ENCODE data around the gene RING1. TPM values are rescaled to one million over a fixed set of nuclear protein-coding genes. Genes with fewer than 3 reads are reported as not detected.

Gene RING1
- total RNA-seq, 1 experiment from 2014 or later: 45.9 TPM

DNA sequence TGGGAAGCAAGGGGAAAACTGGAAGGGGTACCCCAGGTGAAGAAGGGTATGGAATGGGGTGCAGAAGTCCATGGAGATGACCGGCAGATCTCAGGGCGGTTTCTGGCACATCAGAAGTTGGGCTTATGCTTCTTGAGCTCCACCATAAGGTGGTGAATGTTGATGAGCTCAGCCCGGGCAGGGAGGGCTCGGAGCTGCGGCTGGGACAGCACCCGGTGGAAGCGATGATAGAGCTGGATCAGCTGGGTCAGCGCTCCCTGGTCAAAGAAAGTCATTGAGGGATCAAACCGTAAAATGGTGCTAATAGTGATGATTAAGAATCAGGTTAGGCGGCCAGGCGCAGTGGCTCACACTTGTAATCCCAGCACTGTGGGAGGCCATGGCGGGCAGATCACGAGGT lies 42.4 kb downstream of the RING1 start:
- no peak for ATAC-seq
- ChIA-PET CTCF (no interaction called here), POLR2A (interaction anchor here (0.8 to 4.0 kb wide), 3 partner anchors 8 to 21 kb away, joined by 4 to 24 read pairs (median 19); partner anchors contain the start of genes RPS18 and VPS52), RAD21 (ENCODE audit: low non-redundant PET in 1 of 2, low total read pairs in 2 of 2, uncharacterized antibody in 2 of 2, unreplicated experiment in 2 of 2) (no interaction called here)
- Histone ChIP-seq H3K4me1 (ENCODE audit: control insufficient read depth in 1 of 2, insufficient read depth in 2 of 2, low read length in 2 of 2) (peaks cover 20 to 45% of the 10 kb centered on the region in 2 experiments), H2AFZ (ENCODE audit: low read depth, low read length, poor library complexity, severe bottlenecking) (no peak overlapping the region), H3K27me3 (ENCODE audit: insufficient read depth, low read length) (no peaks in the 10 kb centered on the region), H4K20me1 (ENCODE audit: insufficient read depth) (no peaks in the 10 kb centered on the region), H3K36me3 (ENCODE audit: control insufficient read depth in 1 of 2, insufficient read depth in 2 of 2, low read length in 2 of 2) (no peaks in the 10 kb centered on the region), H3K4me2 (ENCODE audit: low read length) (peak overlapping the region; percentile 99), H3K4me3 (replicated peaks in 1 of 2; ENCODE audit: low read depth in 1 of 2, low read length in 2 of 2) (peak overlapping the region; percentile 74 to 85; a peak in 3 of 4 replicates), H3K27ac (ENCODE audit: low read depth, low read length) (peak overlapping the region; percentile 90), H3K79me2 (ENCODE audit: insufficient read depth, low read length) (no peaks in the 10 kb centered on the region), H3K9ac (ENCODE audit: low read length) (peak overlapping the region; percentile 88), H3K9me2 (ENCODE audit: insufficient read depth) (no peaks in the 10 kb centered on the region), H3K9me3 (ENCODE audit: control insufficient read depth in 1 of 2, insufficient read depth in 1 of 2, low read depth in 1 of 2, low read length in 2 of 2) (no peaks in the 10 kb centered on the region)
- intact Hi-C loops (cut with micrococcal nuclease): no loop called here
- DNase-seq (ENCODE audit: low read depth, low spot score): no peak
- TF ChIP-seq POLR2A (IDR thresholded peaks at IDR 0.05; ENCODE audit: borderline replicate concordance, extremely low read depth, insufficient read depth, insufficient read length) (no peak), JUND (IDR thresholded peaks at IDR 0.05) (no peak), EZH2 (IDR thresholded peaks at IDR 0.05) (no peak), CEBPB (IDR thresholded peaks at IDR 0.05; ENCODE audit: low read depth) (no peak), ZNF274 (IDR thresholded peaks at IDR 0.05; ENCODE audit: low read depth, low read length) (no peak), YY1 (IDR thresholded peaks at IDR 0.05; ENCODE audit: extremely low read depth, insufficient replicate concordance, low read depth, low read length) (no peak), POLR2AphosphoS5 (IDR thresholded peaks at IDR 0.05; ENCODE audit: low read depth, low read length) (no peak), RAD21 (IDR thresholded peaks at IDR 0.05; ENCODE audit: low read depth) (no peak), FOSL1 (IDR thresholded peaks at IDR 0.05; ENCODE audit: low read depth) (no peak), ELF1 (IDR thresholded peaks at IDR 0.05; ENCODE audit: borderline replicate concordance, low read depth) (no peak), CBX3 (IDR thresholded peaks at IDR 0.05; ENCODE audit: low read depth) (no peak), SP1 (IDR thresholded peaks at IDR 0.05; ENCODE audit: low read depth) (no peak)
- TF ChIP-seq, protein P1, sequence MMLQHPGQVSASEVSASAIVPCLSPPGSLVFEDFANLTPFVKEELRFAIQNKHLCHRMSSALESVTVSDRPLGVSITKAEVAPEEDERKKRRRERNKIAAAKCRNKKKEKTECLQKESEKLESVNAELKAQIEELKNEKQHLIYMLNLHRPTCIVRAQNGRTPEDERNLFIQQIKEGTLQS (IDR thresholded peaks at IDR 0.05): no peak
- TF ChIP-seq, protein P2, sequence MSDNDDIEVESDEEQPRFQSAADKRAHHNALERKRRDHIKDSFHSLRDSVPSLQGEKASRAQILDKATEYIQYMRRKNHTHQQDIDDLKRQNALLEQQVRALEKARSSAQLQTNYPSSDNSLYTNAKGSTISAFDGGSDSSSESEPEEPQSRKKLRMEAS (IDR thresholded peaks at IDR 0.05): no peak
- TF ChIP-seq, protein P3, sequence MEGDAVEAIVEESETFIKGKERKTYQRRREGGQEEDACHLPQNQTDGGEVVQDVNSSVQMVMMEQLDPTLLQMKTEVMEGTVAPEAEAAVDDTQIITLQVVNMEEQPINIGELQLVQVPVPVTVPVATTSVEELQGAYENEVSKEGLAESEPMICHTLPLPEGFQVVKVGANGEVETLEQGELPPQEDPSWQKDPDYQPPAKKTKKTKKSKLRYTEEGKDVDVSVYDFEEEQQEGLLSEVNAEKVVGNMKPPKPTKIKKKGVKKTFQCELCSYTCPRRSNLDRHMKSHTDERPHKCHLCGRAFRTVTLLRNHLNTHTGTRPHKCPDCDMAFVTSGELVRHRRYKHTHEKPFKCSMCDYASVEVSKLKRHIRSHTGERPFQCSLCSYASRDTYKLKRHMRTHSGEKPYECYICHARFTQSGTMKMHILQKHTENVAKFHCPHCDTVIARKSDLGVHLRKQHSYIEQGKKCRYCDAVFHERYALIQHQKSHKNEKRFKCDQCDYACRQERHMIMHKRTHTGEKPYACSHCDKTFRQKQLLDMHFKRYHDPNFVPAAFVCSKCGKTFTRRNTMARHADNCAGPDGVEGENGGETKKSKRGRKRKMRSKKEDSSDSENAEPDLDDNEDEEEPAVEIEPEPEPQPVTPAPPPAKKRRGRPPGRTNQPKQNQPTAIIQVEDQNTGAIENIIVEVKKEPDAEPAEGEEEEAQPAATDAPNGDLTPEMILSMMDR (IDR thresholded peaks at IDR 0.05 in 2 of 3, conservative IDR thresholded peaks at IDR 0.05 in 1 of 3; ENCODE audit: borderline replicate concordance in 1 of 3, insufficient read depth in 1 of 3, low read depth in 2 of 3, low read length in 2 of 3): no peak
- TF ChIP-seq, protein P4, sequence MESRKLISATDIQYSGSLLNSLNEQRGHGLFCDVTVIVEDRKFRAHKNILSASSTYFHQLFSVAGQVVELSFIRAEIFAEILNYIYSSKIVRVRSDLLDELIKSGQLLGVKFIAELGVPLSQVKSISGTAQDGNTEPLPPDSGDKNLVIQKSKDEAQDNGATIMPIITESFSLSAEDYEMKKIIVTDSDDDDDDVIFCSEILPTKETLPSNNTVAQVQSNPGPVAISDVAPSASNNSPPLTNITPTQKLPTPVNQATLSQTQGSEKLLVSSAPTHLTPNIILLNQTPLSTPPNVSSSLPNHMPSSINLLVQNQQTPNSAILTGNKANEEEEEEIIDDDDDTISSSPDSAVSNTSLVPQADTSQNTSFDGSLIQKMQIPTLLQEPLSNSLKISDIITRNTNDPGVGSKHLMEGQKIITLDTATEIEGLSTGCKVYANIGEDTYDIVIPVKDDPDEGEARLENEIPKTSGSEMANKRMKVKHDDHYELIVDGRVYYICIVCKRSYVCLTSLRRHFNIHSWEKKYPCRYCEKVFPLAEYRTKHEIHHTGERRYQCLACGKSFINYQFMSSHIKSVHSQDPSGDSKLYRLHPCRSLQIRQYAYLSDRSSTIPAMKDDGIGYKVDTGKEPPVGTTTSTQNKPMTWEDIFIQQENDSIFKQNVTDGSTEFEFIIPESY (IDR thresholded peaks at IDR 0.05; ENCODE audit: extremely low read depth, insufficient replicate concordance, low read length): no peak
- no TSS peak for BruUV-seq (replicated peaks)

All from HCT116 (cell line).